Suppressor macrophage treated with lipopolysaccharide for 4 hours (primary cell): ENCODE measurements around the gene ZFR2.
"Not testable (repeated sequence)": the region's sequence is repeated elsewhere in the genome, so short reads cannot be mapped to it uniquely, and the experiment has no call there.

Experiments
- DNase-seq: peaks from one replicate; pipeline ENCODE4 v3.0.0-alpha.2; 2020

The ZFR2 gene

DNA sequence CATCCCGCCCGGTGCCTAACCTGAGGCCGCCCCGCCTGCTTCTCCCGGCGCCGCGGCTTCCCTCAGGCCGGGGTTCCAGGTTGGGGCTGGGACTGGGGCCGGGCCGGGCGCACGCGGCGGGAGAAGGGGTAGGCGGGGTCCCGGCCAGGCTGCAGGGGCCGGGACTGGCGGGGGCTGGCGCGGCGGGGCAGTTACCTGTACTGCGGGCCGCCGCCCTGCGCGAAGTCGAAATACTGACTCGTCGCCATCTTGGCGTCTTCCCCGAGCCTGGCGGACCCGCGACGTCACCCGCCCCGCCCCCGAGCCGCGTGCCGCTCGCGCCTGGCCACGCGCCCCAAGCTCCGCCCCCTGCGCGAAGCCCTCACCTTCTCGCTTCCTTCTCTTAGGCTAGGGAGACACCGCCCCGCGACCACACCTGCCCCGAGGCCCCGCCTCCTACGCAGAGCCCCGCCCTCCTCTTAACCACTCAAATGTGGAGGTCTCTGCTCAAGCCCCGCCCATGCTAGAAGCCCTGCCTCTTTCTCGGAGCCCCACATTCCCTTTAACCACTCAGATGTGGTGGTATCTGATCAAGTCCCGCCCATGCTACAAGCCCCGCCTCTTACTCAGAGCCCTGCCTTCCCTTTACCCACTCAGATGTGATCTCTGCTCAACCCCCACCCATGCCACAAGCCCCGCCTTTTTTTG lies at the start of gene ZFR2:
ZFR2 (minus strand) TSS at position 269 of the 687 bp plus-strand sequence; CDS start at position 248, 21 bp downstream.
- no peak for DNase-seq

DNA sequence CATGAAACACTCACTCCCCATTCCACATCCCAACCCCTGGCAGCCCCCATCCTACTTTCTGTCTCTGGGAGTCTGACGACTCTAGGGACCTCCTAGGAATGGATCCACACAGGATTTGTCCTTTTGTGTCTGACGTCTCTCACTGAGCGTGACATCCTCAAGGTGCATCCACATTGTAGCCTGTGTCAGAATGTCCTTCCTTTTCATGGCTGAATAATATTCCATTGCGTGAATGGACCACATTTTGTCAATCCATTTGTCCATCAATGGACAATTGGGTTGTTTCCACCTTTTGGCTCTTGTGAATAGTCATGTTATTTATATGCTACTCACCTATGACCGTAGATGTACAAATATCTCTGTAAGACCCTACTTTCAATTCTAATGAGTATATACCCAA lies 47.2 kb upstream of the ZFR2 start:
- no peak for DNase-seq

DNA sequence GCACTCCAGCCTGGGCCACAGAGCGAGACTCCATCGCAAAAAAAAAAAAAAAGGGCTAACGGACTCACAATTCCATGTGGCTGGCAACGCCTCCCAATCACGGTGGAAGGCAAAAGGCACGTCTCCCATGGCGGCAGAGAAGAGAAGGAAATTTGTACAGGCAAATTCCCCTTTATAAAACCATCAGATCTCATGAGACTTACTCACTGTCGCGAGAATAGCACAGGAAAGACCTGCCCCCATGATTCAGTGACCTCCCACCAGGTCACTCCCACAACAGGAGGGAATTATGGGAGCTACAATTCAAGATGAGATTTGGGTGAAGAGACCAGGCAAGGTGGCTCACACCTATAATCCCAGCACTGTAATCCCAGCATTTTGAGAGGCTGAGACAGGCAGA lies 45.4 kb upstream of the ZFR2 start:
- DNase-seq: no peak

DNA sequence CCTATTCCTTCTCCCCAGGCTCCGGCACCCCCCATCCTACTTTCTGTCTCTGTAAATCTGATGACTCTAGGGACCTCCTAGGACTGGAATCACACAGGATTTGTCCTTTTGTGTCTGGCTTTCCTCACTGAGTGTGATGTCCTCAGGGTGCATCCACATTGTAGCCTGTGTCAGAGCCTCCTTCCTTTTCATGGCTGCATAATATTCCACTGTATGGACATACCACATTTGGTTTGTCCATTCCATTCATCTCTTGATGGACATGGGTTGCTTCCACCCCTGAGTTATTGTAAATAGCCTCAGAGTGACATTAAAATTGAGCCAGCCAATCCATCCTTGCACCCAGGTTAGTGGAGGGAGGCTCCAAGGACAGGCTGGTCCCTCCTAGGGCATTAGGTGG lies 41.3 kb upstream of the ZFR2 start:
- no peak for DNase-seq

DNA sequence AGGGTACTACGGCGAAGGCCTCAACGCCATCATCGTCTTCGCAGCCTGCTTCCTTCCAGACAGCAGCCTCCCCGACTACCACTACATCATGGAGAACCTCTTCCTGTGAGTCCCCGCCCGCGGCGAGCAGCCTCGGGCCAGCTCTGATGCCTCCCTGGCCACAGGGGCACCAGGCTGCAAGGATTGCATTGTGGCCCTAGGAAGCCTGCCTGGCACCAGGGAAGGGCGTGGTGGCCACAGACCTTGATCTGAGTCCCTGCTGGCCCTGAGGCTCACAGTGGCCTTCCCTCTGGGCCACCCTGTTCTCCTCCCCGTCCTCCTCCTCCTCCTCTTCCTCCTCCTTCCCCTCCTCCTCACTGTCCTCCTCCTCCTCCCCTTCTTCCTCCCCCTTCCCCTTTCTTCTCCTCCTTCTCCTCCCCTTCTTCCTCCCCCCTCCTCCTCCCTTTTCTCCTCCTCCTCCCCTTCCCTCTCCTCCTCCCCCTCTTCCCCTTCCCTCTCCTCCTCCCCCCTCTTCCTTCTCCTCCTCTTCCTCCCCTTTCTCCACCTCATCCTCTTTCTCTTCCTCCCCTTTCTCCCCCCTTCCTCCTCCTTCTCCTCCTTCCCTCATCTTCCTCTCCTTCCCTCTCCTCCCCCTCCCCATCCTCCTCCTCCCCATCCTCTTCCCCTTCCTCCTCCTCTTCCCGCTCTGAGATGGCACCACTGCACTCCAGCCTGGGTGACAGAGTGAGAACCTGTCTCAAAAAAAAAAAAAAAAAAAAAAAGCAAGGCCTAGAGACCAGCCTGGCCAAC lies 39.6 kb upstream of the ZFR2 start:
- no peak for DNase-seq

DNA sequence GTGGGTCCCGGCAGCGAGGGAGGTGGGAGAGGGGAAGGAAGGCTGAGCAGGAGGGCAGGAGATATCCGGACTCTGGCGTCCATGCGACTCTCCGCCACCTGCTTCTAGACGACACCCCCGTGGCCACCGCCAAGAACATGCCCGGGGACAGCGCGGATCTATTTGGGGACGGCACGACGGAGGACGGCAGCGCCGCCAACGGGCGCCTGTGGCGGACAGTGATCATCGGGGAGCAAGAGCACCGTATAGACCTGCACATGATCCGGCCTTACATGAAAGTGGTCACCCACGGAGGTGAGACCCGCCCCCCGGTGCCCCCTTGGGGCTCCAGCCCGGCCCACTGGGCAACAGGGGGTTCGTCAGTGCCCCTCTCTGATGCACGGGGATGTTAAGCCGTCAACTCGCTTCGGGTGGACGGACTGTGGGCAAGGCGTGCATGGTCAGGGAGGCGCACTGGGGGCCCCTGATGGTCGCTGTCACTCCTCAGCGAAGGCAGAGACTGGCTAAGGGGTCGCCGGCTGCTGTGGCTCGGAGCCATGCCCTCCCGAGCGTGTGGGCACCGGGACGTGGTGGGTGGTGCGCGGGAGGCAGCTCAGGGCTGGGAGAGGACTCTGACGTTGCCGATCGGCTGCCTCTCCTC lies 38.9 kb upstream of the ZFR2 start:
- DNase-seq: no peak

DNA sequence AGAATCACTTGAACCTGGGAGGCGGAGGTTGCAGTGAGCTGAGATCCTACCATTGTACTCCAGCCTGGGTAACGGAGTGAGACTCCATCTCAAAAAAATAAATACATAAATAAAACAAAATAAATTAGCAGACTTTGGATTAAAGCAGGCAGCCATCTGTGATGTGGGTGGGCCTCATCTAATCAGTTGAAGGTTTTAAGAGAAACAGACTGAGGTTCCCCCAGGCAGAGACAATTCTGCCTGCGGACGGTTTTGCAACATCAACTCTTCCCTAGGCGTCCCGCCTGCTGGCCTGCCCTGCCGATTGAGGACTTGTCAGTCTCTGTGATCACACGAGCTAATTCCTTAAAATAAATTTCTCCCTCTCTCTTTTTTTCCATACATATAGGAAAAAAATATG lies 35.4 kb upstream of the ZFR2 start:
- no peak for DNase-seq

DNA sequence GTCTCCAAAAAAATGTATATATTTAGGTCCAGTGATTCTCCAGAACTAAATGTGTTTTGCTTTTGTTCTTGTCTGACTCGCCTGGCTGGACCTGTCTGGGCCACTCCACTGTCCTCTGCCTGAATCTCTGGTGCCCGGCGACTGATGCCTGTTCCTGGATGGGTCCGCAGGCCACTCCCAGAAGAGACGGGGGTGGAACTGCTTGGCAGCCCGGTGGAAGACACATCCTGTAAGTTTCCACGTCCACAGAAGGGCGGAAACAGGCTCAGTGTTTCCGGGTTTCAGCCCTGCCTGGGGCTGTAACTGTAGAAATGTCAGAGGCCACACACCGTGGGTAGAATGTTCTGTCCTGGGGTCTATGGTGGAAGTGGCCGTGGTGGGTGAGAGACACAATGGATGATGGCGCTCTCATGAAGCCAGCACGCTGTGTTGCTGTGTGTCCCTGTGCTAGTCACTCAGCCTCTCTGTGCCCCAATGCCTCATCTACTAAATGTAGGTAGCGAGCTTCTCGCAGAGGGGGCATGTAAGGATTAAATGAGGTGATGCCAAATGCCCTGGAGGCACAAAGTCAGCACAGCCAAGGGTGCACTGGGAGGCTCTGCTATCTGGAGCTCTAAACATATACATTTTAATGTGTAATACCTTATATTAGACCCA lies 33.6 kb upstream of the ZFR2 start:
- no peak for DNase-seq

DNA sequence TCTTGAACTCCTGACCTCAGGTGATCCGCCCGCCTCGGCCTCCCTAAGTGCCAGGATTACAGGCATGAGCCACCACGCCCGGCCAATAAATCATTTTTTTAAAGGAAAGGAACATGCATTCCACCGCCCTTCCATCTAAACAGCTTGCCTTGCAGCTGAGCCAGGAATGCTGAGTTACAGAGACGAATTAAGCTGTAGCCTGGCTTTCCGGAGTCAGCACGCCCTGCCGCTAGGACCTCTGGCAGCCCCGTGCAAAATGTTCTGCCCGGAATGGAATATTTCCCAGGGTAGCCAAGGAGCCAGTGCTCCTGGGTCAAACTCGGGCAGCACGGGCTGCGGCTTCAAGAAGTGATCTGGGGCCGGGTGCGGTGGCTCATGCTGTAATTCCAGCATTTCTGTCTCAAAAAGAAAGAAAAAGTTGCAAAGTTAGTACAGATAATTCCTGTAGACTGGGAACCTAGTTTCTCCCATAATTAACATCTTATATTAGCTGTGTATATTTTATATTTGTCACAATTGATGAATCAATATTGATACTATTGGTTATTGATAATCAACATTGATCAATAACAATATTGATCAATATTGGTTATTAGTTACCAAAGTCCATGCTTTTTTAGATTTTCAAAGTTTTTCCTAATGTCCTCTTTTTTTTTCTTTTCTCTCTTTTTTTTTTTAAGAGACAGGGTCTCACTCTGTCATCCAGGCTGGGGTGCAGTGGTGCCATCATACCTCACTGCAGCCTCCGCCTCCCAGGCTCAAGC lies 30.9 kb upstream of the ZFR2 start:
- no peak for DNase-seq

DNA sequence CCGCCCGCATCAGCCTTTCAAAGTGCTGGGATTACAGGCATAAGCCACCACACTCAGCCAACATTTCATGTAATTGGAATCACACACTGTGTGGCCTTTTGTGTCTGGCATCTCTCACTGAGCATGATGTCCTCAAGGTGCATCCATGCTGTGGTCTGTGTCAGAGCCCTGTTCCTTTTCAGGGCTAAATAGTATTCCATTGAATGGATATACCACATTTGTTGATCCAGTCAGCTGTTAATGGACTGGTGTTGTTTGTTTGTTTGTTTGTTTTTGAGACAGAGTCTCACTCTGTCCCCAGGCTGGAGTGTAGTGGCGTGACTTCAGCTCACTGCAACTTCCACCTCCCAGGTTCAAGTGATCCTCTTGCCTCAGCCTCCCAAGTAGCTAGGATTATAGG lies 29.6 kb upstream of the ZFR2 start:
- no peak for DNase-seq

DNA sequence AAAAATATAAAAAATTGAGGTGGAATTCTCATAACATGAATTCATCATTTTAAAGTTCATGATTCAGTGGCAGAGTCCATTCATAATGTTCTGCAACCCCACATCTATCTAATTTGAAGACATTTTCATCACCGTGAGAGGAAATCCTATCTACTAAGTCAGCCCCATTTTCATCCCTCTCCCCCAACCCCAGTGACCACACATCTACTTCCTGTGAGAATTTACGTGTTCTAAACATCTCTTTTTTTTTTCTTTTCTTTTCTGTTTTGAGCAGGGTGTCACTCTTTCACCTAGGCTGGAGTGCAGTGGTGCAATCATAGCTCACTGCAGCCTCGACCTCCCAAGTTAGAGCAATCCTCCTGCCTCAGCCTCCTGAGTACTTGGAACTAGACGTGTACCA lies 29.1 kb upstream of the ZFR2 start:
- DNase-seq: no peak

DNA sequence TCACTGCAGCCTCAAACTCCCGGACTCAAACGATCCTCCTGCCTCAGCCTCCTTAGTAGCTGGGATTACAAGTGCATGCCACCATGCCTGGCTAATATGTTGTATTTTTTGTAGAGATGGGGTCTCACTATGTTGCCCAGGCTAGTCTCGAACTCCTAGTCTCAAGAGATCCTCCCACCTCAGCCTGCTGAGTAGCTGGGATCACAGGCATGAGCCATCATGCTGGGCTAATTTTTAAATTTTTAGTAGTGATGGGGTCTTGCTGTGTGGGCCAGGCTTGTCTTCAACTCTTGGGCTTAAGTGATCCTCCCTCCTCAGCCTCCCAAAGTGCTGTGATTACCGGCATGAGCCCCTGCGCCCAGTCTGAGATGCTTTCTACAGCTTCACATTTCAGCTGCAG lies 26.9 kb upstream of the ZFR2 start:
- no peak for DNase-seq

DNA sequence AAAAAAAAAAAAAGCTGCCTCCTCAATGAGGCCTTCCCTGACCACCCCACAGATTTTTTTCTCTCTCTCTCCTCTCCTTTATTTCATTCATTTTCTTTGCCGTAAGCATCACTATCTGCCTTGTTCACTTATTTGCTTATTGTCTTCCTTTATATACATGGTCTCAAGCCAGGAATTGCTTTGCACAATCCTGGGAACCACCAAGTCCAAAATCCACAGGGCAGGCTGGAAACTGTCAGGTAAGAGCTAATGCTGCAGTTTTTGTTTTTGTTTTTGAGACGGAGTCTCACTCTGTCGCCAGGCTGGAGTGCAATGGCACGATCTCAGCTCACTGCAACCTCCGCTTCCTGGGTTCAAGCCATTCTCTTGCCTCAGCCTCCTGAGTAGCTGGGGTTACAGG lies 26.1 kb upstream of the ZFR2 start:
- not testable (repeated sequence) for DNase-seq

DNA sequence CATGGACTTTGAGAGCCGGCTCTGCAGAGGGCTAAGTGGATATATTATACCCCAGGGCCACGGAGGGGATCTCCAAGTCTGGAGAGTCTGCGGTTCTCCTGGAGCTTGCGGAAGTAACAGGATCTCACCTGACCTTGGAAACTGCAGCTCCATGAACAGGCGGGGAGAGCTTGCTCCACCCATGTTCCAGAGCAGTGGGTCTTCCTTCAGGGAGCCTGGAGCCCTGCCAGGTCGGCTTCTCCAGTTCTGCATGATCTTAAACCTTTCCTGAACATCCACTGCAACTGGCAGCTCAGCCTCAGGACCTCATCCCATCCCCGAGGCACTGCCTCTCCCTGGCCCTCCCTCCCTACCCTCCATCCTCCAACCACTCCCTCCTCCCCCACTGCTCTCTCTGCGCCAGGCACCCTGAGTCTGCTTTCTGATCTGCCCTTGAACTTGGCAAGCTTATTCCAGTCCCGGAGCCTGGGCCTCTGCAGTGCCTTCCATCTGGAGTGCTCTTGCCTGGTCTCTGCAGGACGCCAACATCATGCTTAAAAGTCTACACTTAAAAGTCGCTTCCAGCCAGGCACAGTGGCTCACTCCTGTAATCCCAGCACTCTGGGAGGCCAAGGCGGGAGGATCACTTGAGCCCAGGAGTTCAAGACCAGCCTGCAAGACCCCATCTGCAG lies 24.8 kb upstream of the ZFR2 start:
- DNase-seq: no peak

DNA sequence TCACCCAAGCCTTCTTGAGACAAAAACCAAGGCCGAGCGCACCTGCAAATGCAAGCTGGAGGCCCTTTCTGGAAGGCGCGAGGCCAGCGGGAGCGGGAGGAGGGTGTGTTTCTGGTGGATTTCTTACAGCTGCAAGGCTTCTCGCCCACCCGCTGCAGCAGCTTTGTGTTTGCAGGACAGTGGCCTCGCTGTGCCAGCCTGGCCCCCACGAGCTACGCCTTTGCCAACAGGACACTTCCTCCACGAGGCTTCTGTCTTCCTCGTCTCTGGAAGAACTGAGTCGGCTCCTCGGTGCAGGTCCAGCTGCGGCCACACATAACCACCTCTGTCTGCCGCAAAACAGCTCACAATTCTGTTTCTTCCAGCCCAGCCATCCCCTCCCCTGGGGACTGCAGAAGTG lies 21.8 kb upstream of the ZFR2 start:
- no peak for DNase-seq

DNA sequence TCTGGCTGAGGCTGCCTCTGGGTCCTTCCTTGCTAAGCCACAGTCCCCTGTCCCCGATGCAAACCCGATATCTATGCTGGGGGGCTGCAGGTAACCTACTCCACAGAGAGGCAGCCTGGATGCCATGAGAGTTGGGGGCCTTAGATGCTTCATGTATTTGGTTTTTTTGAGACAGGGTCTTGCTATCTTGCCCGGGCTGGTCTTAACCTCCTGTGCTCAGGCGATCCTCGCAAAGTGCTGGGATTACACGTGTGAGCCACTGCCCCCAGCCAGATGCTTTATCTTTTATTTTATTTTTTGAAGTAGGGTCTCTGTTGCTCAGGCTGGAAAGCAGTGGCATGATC lies 13.2 kb upstream of the ZFR2 start:
- DNase-seq: no peak

DNA sequence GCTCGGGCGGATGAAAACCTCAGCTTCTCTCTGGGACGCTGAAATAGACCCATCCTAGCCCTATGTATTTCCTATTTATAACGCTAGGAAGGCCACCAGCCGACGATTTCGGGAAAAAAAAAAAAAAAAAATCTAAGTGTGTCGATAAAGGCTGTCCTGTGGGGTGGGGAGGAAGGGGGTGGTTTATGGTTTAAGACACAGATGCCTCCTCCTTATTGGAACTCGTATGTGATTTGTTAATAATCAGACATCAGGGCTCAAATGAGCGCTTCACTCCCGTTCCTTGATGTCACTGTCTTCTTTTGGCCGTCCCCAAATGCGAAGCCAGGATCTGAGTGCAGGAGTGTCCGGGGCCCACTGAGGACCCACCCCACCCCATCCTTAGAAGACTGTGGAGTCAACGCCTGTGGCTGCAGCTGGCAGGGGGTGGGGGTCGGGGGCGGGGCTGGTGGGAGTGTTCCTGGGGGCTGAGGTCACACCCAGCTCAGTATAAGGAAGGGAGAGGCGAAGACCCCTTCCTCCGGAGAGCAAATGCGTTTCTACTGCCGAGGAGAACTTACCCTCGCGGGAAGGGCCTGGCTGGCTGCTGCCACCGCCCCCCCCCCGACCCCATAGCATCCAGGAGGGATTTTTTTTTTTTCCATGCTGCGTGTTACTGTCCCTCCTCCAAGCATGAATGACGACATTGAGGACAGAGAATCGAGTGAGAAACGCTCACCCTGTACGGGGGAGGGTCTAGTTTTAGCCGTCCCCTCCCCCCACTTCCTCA lies 12.6 kb upstream of the ZFR2 start:
- DNase-seq: peak; percentile 19

DNA sequence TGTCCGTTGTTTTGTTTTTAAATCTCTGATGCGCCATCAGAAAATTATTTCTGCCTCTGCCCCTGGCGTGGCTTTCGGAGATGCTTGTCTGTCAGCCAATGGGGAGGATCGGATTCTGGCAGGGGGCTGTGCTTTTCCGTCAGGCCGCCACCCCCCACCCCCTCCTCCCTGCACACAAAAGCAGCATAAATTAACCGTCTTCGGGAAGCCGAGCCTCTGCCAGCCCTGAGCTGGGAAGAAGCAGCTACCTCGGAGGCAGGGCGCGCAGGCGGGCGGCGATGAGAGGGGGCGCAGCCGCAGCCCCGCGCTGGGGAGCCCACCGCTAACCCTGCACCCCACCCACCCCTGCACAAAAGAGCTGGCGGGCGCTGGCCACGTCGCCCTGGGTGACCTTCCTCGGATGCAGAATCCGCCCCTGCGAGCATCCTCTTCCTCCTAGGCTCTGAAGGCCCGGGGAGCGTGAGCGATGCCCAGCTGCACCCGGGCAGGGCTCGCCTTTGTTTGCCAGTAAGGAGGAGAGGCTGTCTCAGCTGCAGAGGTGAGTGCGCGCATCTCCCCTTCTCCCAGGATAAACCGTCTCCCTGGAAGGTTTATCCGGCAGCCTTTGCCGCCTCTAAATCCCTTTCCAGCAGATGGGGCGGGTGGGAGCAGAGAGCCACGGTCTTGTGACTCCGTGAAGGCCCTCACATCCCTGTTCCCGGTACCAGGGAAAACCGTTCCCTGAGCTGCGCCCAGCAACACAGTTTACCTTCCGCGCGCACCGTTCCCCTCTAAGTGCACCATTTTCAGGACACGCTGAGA lies 11.8 kb upstream of the ZFR2 start, which contains the start of gene ATCAY:
ATCAY (plus strand) TSS at position 215 of the 801 bp plus-strand sequence. CDS start 5,083 bp downstream, outside the sequence.
- no peak for DNase-seq

DNA sequence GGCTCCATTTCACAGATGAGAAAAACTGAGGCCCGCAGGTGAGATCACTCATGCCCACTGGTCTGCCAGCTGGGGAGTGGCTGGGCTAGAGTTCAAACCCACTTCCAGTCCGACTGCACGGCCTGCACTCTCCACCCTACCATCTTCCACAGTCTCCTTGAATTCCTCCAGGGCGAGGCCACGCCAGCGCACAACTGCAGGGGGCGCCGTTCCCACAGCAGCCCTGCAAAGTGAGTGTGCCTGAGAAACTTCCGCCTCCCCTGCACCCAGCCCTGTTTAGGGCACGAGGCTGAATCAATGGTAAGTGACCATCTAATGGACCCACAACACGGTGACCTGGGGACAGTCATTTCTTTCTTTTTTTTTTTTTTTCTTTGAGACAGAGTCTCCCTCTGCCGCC lies 10.8 kb upstream of the ZFR2 start:
- no peak for DNase-seq

DNA sequence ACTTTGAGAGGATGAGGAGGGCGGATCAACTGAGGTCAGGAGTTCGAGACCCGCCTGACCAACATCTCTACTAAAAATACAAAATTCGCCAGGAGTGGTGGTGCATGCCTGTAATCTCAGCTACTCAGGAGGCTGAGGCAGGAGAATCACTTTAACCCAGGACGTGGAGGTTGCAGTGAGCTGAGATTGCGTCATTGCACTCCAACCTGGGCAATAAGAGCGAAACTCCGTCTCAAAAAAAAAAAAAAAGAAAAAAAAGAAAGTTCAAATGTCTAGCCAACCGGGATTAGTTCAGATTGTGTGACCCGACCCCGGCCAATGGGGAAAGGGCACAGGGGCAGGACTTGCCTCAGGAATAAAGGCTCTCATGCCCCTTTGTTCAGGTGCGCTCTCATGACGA lies 5.9 kb upstream of the ZFR2 start:
- not testable (repeated sequence) for DNase-seq

DNA sequence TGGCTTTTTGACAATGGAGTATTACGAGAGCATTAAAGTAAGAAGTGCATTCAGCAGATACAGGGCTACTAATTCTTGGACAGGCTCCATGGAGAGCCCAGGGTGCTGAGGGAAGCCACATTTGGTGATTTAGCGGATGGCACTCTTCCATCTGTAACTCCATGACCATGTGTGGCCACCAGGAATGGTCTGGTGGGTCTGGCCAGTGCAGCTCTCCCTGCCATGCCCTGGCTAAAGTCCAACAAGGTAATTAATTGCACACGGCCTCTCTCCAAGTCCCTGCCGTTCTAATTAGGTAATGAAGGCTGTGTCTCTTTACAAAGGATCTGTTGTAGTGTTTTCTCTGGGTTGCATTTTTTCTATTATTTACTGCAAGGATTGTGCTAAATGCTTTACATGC lies 4.3 kb upstream of the ZFR2 start:
- no peak for DNase-seq
